IMR-90 (cell line): ENCODE data around the gene FBH1. TPM values are rescaled to one million over a fixed set of nuclear protein-coding genes. Genes with fewer than 3 reads are reported as not detected.

Experiments used
- ATAC-seq: fragments of 200-7000 bp; cut with Tn5 transposase; 2 replicates; pipeline ENCODE4 v1.9.1; 2020; ENCODE audit warnings: low read depth, mild to moderate bottlenecking, moderate library complexity
- BruUV-seq: library from RNA; stranded (reverse); fragments of 400-500 nt; replicated peaks from 2 replicates; lab custom pipeline; 2021; lab: Mats Ljungman, UMichigan
- CTCF ChIA-PET: fragments of 300-600 bp; formaldehyde crosslinking; extraction: SDS; loops from one replicate; lab custom pipeline; 2021; ENCODE audit warnings: antibody characterized with exemption; lab: Yijun Ruan, JAX
- POLR2A ChIA-PET: fragments of 300-600 bp; sonication (Branson Sonifier 250); formaldehyde crosslinking; loops from one replicate; lab custom pipeline; 2022; ENCODE audit warnings: antibody characterized with exemption; ENCODE audit not compliant: unreplicated experiment; lab: Charles Lee
- DNase-seq: peaks from one replicate; pipeline ENCODE4 v3.0.0; 2013
- H2AFZ ChIP-seq: replicated peaks from 2 replicates; pipeline ENCODE3; 2013; ENCODE audit warnings: low read length, mild to moderate bottlenecking; ENCODE audit not compliant: poor library complexity
- H2AK5ac ChIP-seq: 2 replicates; pipeline ENCODE4 v1.6.1; 2013; ENCODE audit warnings: low read depth, low read length, inconsistent platforms
- H2AK9ac ChIP-seq: replicated peaks from 2 replicates; pipeline ENCODE3; 2013; ENCODE audit warnings: mild to moderate bottlenecking, low read depth, low read length, moderate library complexity; ENCODE audit not compliant: poor library complexity
- H2BK120ac ChIP-seq: 2 replicates; pipeline ENCODE4 v1.6.1; 2013; ENCODE audit warnings: low read depth, low read length, inconsistent platforms
- H2BK15ac ChIP-seq: 3 replicates; pipeline ENCODE4 v1.6.1; 2013; ENCODE audit warnings: low read depth, low read length, inconsistent platforms
- H2BK20ac ChIP-seq: 2 replicates; pipeline ENCODE4 v1.6.1; 2013; ENCODE audit warnings: low read depth, mild to moderate bottlenecking, inconsistent platforms, low read length, moderate library complexity
- H2BK5ac ChIP-seq: 2 replicates; pipeline ENCODE4 v1.6.1; 2013; ENCODE audit warnings: mild to moderate bottlenecking, low read depth, low read length, inconsistent platforms; ENCODE audit not compliant: poor library complexity, severe bottlenecking
- H3K14ac ChIP-seq: replicated peaks from 2 replicates; pipeline ENCODE4 v1.6.1; 2013; ENCODE audit warnings: low read depth, low read length, inconsistent platforms
- H3K18ac ChIP-seq: 2 replicates; pipeline ENCODE4 v1.6.1; 2013; ENCODE audit warnings: low read depth, low read length, control low read depth
- H3K23ac ChIP-seq: 2 replicates; pipeline ENCODE4 v1.6.1; 2013; ENCODE audit warnings: low read depth, low read length, inconsistent platforms
- H3K27ac ChIP-seq: 2 replicates; pipeline ENCODE4 v1.5.1; 2013; ENCODE audit warnings: mild to moderate bottlenecking, control low read depth, low read length; ENCODE audit not compliant: insufficient read depth
- H3K27me3 ChIP-seq: 2 replicates; pipeline ENCODE4 v1.6.1; 2013; ENCODE audit warnings: low read length; ENCODE audit not compliant: control insufficient read depth, insufficient read depth
- H3K36me3 ChIP-seq: 2 replicates; pipeline ENCODE4 v1.6.1; 2013; ENCODE audit warnings: low read length, mixed read lengths; ENCODE audit not compliant: control insufficient read depth, insufficient read depth
- H3K4ac ChIP-seq: 2 replicates; pipeline ENCODE4 v1.6.1; 2013; ENCODE audit warnings: low read depth, low read length, inconsistent platforms
- H3K4me1 ChIP-seq: 2 replicates; pipeline ENCODE4 v1.6.1; 2013; ENCODE audit warnings: low read length, mixed read lengths; ENCODE audit not compliant: control insufficient read depth, insufficient read depth
- H3K4me2 ChIP-seq: 2 replicates; pipeline ENCODE4 v1.6.1; 2013; ENCODE audit warnings: low read depth, mild to moderate bottlenecking, control low read depth, low read length, moderate library complexity
- H3K4me3 ChIP-seq: 2 replicates; pipeline ENCODE4 v1.5.1; 2013; ENCODE audit warnings: low read depth, mild to moderate bottlenecking, control low read depth, low read length, moderate library complexity; ENCODE audit not compliant: insufficient read depth
- H3K56ac ChIP-seq: 2 replicates; pipeline ENCODE4 v1.6.1; 2013; ENCODE audit warnings: low read length, inconsistent platforms; ENCODE audit not compliant: insufficient read depth; ENCODE audit errors: extremely low read depth
- H3K79me1 ChIP-seq, 2 experiments: 2 replicates each; pipeline ENCODE4 v1.6.1; 2013; ENCODE audit warnings: low read length in 2 of 2, inconsistent platforms in 1 of 2, low read depth in 1 of 2
- H3K9ac ChIP-seq: 2 replicates; pipeline ENCODE4 v1.6.1; 2013; ENCODE audit warnings: low read depth, low read length, control low read depth
- H3K9me1 ChIP-seq: 2 replicates; pipeline ENCODE4 v1.6.1; 2013; ENCODE audit warnings: low read length, inconsistent platforms; ENCODE audit not compliant: insufficient read depth
- H3K9me3 ChIP-seq: 2 replicates; pipeline ENCODE4 v1.6.1; 2013; ENCODE audit warnings: low read length; ENCODE audit not compliant: control insufficient read depth, insufficient read depth
- H4K20me1 ChIP-seq: 2 replicates; pipeline ENCODE4 v1.6.1; 2013; ENCODE audit warnings: low read length, inconsistent platforms; ENCODE audit not compliant: insufficient read depth
- H4K5ac ChIP-seq: 2 replicates; pipeline ENCODE4 v1.6.1; 2013; ENCODE audit warnings: mild to moderate bottlenecking, low read depth, low read length, control low read depth
- H4K8ac ChIP-seq, 2 experiments: 2 replicates each; pipeline ENCODE4 v1.6.1; 2013; ENCODE audit warnings: low read depth in 2 of 2, low read length in 2 of 2, control low read depth in 1 of 2, inconsistent platforms in 1 of 2
- H4K91ac ChIP-seq: 2 replicates; pipeline ENCODE4 v1.6.1; 2013; ENCODE audit warnings: low read depth, low read length, inconsistent platforms; ENCODE audit not compliant: insufficient read depth
- BHLHE40 ChIP-seq: fragments of 150-350 bp; IDR thresholded peaks from 2 replicates; pipeline ENCODE4 v1.6.1; 2016; ENCODE audit warnings: mild to moderate bottlenecking, low read depth, low read length
- CEBPB ChIP-seq: IDR thresholded peaks from 2 replicates; pipeline ENCODE4 v1.6.1; 2012; ENCODE audit warnings: low read depth, low read length, improper control_type of control experiment
- CHD1 ChIP-seq: IDR thresholded peaks from 2 replicates; pipeline ENCODE4 v1.6.1; 2012; ENCODE audit warnings: low read depth, low read length, improper control_type of control experiment
- CTCF ChIP-seq: conservative IDR thresholded peaks from 2 replicates; pipeline ENCODE4 v1.5.1; 2012; ENCODE audit warnings: mild to moderate bottlenecking, low read depth, low read length, improper control_type of control experiment
- FOS ChIP-seq: fragments of 150-350 bp; IDR thresholded peaks from 2 replicates; pipeline ENCODE4 v1.6.1; 2016; ENCODE audit warnings: low read depth, low read length
- MAFK ChIP-seq: IDR thresholded peaks from 2 replicates; pipeline ENCODE4 v1.6.1; 2012; ENCODE audit warnings: low read depth, low read length, improper control_type of control experiment
- MAZ ChIP-seq: IDR thresholded peaks from 2 replicates; pipeline ENCODE4 v1.6.1; 2012; ENCODE audit warnings: low read depth, mild to moderate bottlenecking, low read length, improper control_type of control experiment, moderate library complexity, borderline replicate concordance
- MXI1 ChIP-seq: IDR thresholded peaks from 2 replicates; pipeline ENCODE4 v1.6.1; 2012; ENCODE audit warnings: low read depth, mild to moderate bottlenecking, low read length, moderate library complexity, borderline replicate concordance
- NFE2L2 ChIP-seq: fragments of 150-350 bp; IDR thresholded peaks from 2 replicates; pipeline ENCODE4 v1.6.1; 2016; ENCODE audit warnings: low read depth, mild to moderate bottlenecking, low read length
- POLR2A ChIP-seq: IDR thresholded peaks from 2 replicates; pipeline ENCODE4 v1.6.1; 2012; ENCODE audit warnings: mild to moderate bottlenecking, low read depth, low read length
- RAD21 ChIP-seq: IDR thresholded peaks from 2 replicates; pipeline ENCODE4 v1.6.1; 2012; ENCODE audit warnings: low read length, improper control_type of control experiment
- RCOR1 ChIP-seq: IDR thresholded peaks from 2 replicates; pipeline ENCODE4 v1.6.1; 2012; ENCODE audit warnings: mild to moderate bottlenecking, low read length, improper control_type of control experiment; ENCODE audit not compliant: insufficient replicate concordance
- RFX5 ChIP-seq: IDR thresholded peaks from 2 replicates; pipeline ENCODE4 v1.8.0; 2012; ENCODE audit warnings: low read depth, mild to moderate bottlenecking, low read length, moderate library complexity
- SMC3 ChIP-seq: fragments of 150-350 bp; IDR thresholded peaks from 2 replicates; pipeline ENCODE4 v1.6.1; 2016; ENCODE audit warnings: low read depth, mild to moderate bottlenecking, antibody characterized with exemption, low read length, moderate library complexity
- WGBS, 2 experiments: methylation state at CpG; one replicate each; pipeline versions ENCODE4 v1.1.5 to v1.1.7; 2013; ENCODE audit warnings: missing lambda C conversion rate in 2 of 2; ENCODE audit not compliant: insufficient read length in 1 of 2; ENCODE audit errors: extremely low coverage in 2 of 2; 5-methylcytosine and 5-hydroxymethylcytosine counted together
- dilution Hi-C: fragments of 300-500 bp; cut with HindIII; formaldehyde crosslinking; loops from one replicate; pipeline ENCODE4 v1.14.3; 2018; ENCODE audit warnings: low sequenced_read_pairs; ENCODE audit not compliant: unreplicated experiment
- in situ Hi-C: fragments of 300-500 bp; cut with MboI; formaldehyde crosslinking; loops from 3 replicates; pipeline ENCODE4 v1.14.3; 2019; ENCODE audit warnings: low sequenced_read_pairs, inconsistent platforms, mixed read lengths
- intact Hi-C: fragments of 100-400 bp; cut with micrococcal nuclease; formaldehyde crosslinking; loops from 2 replicates; pipeline ENCODE4 v1.10.0; 2022
- polyA plus RNA-seq, 3 experiments: library from polyadenylated mRNA; depleted of rRNA; stranded (reverse); fragments of >200 nt; gene quantifications; 2 replicates each; pipeline ENCODE4 v1.2.3, GENCODE V29; 2012; ENCODE audit warnings: low replicate concordance in 1 of 3
- total RNA-seq: library from RNA; depleted of rRNA; stranded (reverse); fragments of >200 nt; gene quantifications from 2 replicates; pipeline ENCODE4 v1.2.3, GENCODE V29; 2012
- TF ChIP-seq, protein P1 (sequence below): fragments of 150-350 bp; IDR thresholded peaks from 2 replicates; pipeline ENCODE4 v1.6.1; 2017; ENCODE audit warnings: mild to moderate bottlenecking, antibody characterized with exemption, low read length, low read depth

The FBH1 gene
- total and polyA plus RNA-seq, 2 of the 4 experiments (the other 2 are of a cell fraction) = 59.3 to 72.2 TPM

- Histone ChIP-seq H2AK9ac (no peak overlapping the region), H3K79me1 (no peaks in the 10 kb centered on the region), H3K23ac (0 out of 2 replicates have a peak overlapping the region, but pooled peaks have one; percentile 7), H3K56ac (no peak overlapping the region), H4K8ac (peak overlapping the region in 1 of 2 experiments; percentile 60; a peak in 1 of 4 replicates), H4K91ac (peak overlapping the region; percentile 88), H3K4ac (peak overlapping the region; percentile 67), H3K9me1 (peaks cover 6% of the 10 kb centered on the region; the same call in 1 of the 2 replicates), H4K5ac (0 out of 2 replicates have a peak overlapping the region, but pooled peaks have one; percentile 5), H3K9ac (no peak overlapping the region), H3K4me2 (no peak overlapping the region), H3K27ac (peak overlapping the region; percentile 30; the same call in 1 of the 2 replicates), H3K18ac (peak overlapping the region; percentile 48; the same call in 1 of the 2 replicates), H2BK5ac (peak overlapping the region; percentile 57), H2BK15ac (peak overlapping the region; percentile 85; the same call in 2 of the 3 replicates), H2BK120ac (peak overlapping the region; percentile 71), H2BK20ac (peak overlapping the region; percentile 54), H3K4me3 (no peak overlapping the region), H2AFZ (peak overlapping the region; percentile 53), H2AK5ac (peak overlapping the region; percentile 94), H3K27me3 (no peaks in the 10 kb centered on the region), H3K9me3 (no peaks in the 10 kb centered on the region), H3K36me3 (peaks cover 3% of the 10 kb centered on the region; the same call in 1 of the 2 replicates), H3K4me1 (peaks cover 10% of the 10 kb centered on the region), H3K14ac (peak overlapping the region; percentile 56), H4K20me1 (no peaks in the 10 kb centered on the region)
- TF ChIP-seq BHLHE40 (no peak), MXI1 (no peak), POLR2A (no peak), SMC3 (no peak), CEBPB (no peak), CHD1 (no peak), RCOR1 (no peak), NFE2L2 (no peak), FOS (no peak), CTCF (no peak), MAZ (no peak), MAFK (no peak), RAD21 (no peak), RFX5 (no peak)
- TF ChIP-seq, protein P1, sequence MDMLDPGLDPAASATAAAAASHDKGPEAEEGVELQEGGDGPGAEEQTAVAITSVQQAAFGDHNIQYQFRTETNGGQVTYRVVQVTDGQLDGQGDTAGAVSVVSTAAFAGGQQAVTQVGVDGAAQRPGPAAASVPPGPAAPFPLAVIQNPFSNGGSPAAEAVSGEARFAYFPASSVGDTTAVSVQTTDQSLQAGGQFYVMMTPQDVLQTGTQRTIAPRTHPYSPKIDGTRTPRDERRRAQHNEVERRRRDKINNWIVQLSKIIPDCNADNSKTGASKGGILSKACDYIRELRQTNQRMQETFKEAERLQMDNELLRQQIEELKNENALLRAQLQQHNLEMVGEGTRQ = no peak
- in situ Hi-C loops (loop anchor here (5.0 to 25.0 kb wide), 3 partner anchors 35 to 1025 kb away; partner anchors contain the start of gene AKR1E2), dilution Hi-C loops (no loop called here), intact Hi-C loops (no loop called here)
- ChIA-PET POLR2A (no interaction called here), CTCF (no interaction called here)
- no CpG with 5 or more reads among the region's 7 CpGs for WGBS, 2 experiments
- ATAC-seq (no peak), DNase-seq (peak; percentile 9)
- BruUV-seq = no TSS peak
These were observed 27.6 kb upstream of the FBH1 start for GRCh38 chr10:5862360-5862961.
